ENCODE results near the gene PRPS2. TPM values are rescaled to one million over a fixed set of nuclear protein-coding genes. Genes with fewer than 3 reads are reported as not detected.
A peak's percentile ranks its signal among the peaks of the same experiment; 100 is the strongest.

PRPS2 gene
- total RNA-seq, 1 donor from 2014 or later: 11.8 TPM

DNA sequence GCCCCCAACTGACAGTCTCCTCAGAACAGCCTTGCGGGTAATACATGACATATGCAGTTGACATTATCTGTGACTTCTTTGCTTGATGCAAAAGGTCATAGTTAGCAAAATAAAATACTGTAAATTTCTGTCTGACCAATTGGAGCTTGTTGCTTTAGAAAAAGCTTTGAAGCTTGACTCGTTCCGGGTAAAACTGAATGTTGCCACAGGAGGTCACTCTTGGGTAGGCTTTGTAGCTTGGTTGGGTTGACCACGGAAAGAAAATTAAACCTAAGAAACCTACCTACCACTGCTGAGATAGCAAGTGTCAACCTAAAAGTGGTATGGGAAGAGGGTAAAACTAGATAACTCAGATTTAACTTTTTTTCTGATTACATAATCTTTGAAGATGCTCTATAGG is 23.2 kb downstream of the PRPS2 start:
- Histone ChIP-seq H3K9ac (ENCODE audit: low read length) (no peak overlapping the region), H4K20me1 (ENCODE audit: insufficient read depth, low read length) (no peaks in the 10 kb centered on the region), H2AFZ (ENCODE audit: low read depth, low read length) (no peak overlapping the region), H3K27ac (ENCODE audit: low read depth, low read length) (no peak overlapping the region), H3K9me3 (ENCODE audit: insufficient read depth, low read depth, low read length) (no peaks in the 10 kb centered on the region), H3K4me2 (ENCODE audit: low read length) (no peak overlapping the region), H3K4me1 (ENCODE audit: insufficient read depth, low read length) (no peaks in the 10 kb centered on the region), H3K36me3 (ENCODE audit: insufficient read depth, low read length) (peaks cover 3% of the 10 kb centered on the region), H3K27me3 (ENCODE audit: insufficient read depth, low read length) (no peaks in the 10 kb centered on the region), H3K79me2 (ENCODE audit: insufficient read depth, low read length) (no peaks in the 10 kb centered on the region), H3K4me3 (ENCODE audit: insufficient read depth, low read depth, low read length) (no peak overlapping the region)
- no peak for TF ChIP-seq EZH2 (IDR thresholded peaks at IDR 0.05; ENCODE audit: insufficient read depth, low read length)
- TF ChIP-seq, protein P1, sequence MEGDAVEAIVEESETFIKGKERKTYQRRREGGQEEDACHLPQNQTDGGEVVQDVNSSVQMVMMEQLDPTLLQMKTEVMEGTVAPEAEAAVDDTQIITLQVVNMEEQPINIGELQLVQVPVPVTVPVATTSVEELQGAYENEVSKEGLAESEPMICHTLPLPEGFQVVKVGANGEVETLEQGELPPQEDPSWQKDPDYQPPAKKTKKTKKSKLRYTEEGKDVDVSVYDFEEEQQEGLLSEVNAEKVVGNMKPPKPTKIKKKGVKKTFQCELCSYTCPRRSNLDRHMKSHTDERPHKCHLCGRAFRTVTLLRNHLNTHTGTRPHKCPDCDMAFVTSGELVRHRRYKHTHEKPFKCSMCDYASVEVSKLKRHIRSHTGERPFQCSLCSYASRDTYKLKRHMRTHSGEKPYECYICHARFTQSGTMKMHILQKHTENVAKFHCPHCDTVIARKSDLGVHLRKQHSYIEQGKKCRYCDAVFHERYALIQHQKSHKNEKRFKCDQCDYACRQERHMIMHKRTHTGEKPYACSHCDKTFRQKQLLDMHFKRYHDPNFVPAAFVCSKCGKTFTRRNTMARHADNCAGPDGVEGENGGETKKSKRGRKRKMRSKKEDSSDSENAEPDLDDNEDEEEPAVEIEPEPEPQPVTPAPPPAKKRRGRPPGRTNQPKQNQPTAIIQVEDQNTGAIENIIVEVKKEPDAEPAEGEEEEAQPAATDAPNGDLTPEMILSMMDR (IDR thresholded peaks at IDR 0.05; ENCODE audit: insufficient read depth, low read depth, low read length): peak; percentile 50
- Mint-ChIP-seq H3K4me1 (ENCODE audit: low read depth, unreplicated experiment) (peaks cover 7% of the 10 kb centered on the region), H3K27me3 (ENCODE audit: low read depth, unreplicated experiment) (no peaks in the 10 kb centered on the region), H3K4me3 (ENCODE audit: unreplicated experiment) (no peak overlapping the region), H3K36me3 (ENCODE audit: low read depth, unreplicated experiment) (no peaks in the 10 kb centered on the region), H3K9me3 (ENCODE audit: unreplicated experiment) (no peaks in the 10 kb centered on the region), H3K27ac (ENCODE audit: unreplicated experiment) (peak overlapping the region; percentile 18)
- DNase-seq (ENCODE audit: low read depth) (no peak), FAIRE-seq (peak; percentile 100)

DNA sequence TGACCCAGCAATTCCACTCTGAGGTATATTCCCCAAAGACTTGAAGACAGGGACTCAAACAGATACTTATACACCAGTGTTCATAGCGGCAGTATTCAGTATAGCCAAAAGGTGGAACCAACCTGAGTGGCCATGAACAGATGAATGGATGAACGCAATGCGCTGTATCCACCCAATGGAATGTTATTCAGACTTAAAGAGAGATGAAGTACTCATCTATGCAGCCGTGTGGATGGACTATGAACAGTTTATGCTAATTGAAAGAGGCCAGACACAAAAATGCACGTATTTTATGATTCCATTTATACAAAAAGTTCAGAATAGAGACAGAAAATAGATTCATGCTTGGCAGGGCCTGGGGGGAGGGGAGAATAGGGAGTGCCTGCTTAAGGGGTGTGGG is 26.3 kb downstream of the PRPS2 start:
- no peaks in the 10 kb centered on the region for H3K27me3 Mint-ChIP-seq (ENCODE audit: low read depth, unreplicated experiment)
- Histone ChIP-seq H2AFZ (ENCODE audit: low read depth, low read length) (no peak overlapping the region), H3K36me3 (ENCODE audit: insufficient read depth, low read length) (no peaks in the 10 kb centered on the region), H3K27ac (ENCODE audit: low read depth, low read length) (no peak overlapping the region), H3K27me3 (ENCODE audit: insufficient read depth, low read length) (no peaks in the 10 kb centered on the region), H3K9ac (ENCODE audit: low read length) (no peak overlapping the region), H3K4me3 (ENCODE audit: insufficient read depth, low read depth, low read length) (no peak overlapping the region), H3K79me2 (ENCODE audit: insufficient read depth, low read length) (no peaks in the 10 kb centered on the region), H3K4me2 (ENCODE audit: low read length) (no peak overlapping the region), H3K4me1 (ENCODE audit: insufficient read depth, low read length) (no peaks in the 10 kb centered on the region), H3K9me3 (ENCODE audit: insufficient read depth, low read depth, low read length) (no peaks in the 10 kb centered on the region), H4K20me1 (ENCODE audit: insufficient read depth, low read length) (no peaks in the 10 kb centered on the region)
- H3K9me3 Mint-ChIP-seq (ENCODE audit: unreplicated experiment): no peaks in the 10 kb centered on the region
- H3K4me3 Mint-ChIP-seq (ENCODE audit: unreplicated experiment): no peak overlapping the region
- TF ChIP-seq EZH2 (IDR thresholded peaks at IDR 0.05; ENCODE audit: insufficient read depth, low read length): no peak
- TF ChIP-seq, protein P1 (IDR thresholded peaks at IDR 0.05; ENCODE audit: insufficient read depth, low read depth, low read length): no peak
- no peak overlapping the region for H3K27ac Mint-ChIP-seq (ENCODE audit: unreplicated experiment)
- H3K4me1 Mint-ChIP-seq (ENCODE audit: low read depth, unreplicated experiment): no peaks in the 10 kb centered on the region
- H3K36me3 Mint-ChIP-seq (ENCODE audit: low read depth, unreplicated experiment): peaks cover 4% of the 10 kb centered on the region
- FAIRE-seq (peak; percentile 85), DNase-seq (ENCODE audit: low read depth) (no peak)

DNA sequence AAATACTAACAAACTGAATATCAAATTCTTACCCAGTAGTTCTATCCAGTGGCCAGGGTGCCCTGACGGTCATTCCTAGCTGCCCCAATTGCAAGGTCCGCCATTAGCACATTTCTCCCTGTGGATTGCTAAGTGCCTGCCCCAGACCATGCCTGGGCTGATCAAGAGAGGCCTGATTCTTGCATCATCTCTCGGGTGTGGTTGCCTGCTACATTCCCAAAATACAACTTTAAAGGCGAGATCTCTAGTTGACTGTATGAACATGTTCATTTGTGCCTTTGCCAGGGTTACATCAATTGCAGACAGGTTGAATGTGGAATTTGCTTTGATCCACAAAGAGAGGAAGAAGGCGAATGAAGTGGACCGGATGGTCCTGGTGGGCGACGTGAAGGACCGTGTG is 28.0 kb downstream of the PRPS2 start:
- no peak overlapping the region for H3K4me3 Mint-ChIP-seq (ENCODE audit: unreplicated experiment)
- Histone ChIP-seq H3K27ac (ENCODE audit: low read depth, low read length) (no peak overlapping the region), H3K4me2 (ENCODE audit: low read length) (no peak overlapping the region), H3K4me1 (ENCODE audit: insufficient read depth, low read length) (no peaks in the 10 kb centered on the region), H3K36me3 (ENCODE audit: insufficient read depth, low read length) (no peaks in the 10 kb centered on the region), H2AFZ (ENCODE audit: low read depth, low read length) (no peak overlapping the region), H3K9me3 (ENCODE audit: insufficient read depth, low read depth, low read length) (no peaks in the 10 kb centered on the region), H3K27me3 (ENCODE audit: insufficient read depth, low read length) (no peaks in the 10 kb centered on the region), H3K9ac (ENCODE audit: low read length) (no peak overlapping the region), H3K4me3 (ENCODE audit: insufficient read depth, low read depth, low read length) (no peak overlapping the region), H4K20me1 (ENCODE audit: insufficient read depth, low read length) (no peaks in the 10 kb centered on the region), H3K79me2 (ENCODE audit: insufficient read depth, low read length) (no peaks in the 10 kb centered on the region)
- no peaks in the 10 kb centered on the region for H3K4me1 Mint-ChIP-seq (ENCODE audit: low read depth, unreplicated experiment)
- H3K27ac Mint-ChIP-seq (ENCODE audit: unreplicated experiment): no peak overlapping the region
- no peaks in the 10 kb centered on the region for H3K9me3 Mint-ChIP-seq (ENCODE audit: unreplicated experiment)
- H3K36me3 Mint-ChIP-seq (ENCODE audit: low read depth, unreplicated experiment): peaks cover 4% of the 10 kb centered on the region
- no peak for TF ChIP-seq EZH2 (IDR thresholded peaks at IDR 0.05; ENCODE audit: insufficient read depth, low read length)
- TF ChIP-seq, protein P1 (IDR thresholded peaks at IDR 0.05; ENCODE audit: insufficient read depth, low read depth, low read length): no peak
- H3K27me3 Mint-ChIP-seq (ENCODE audit: low read depth, unreplicated experiment): no peaks in the 10 kb centered on the region
- no peak for DNase-seq (ENCODE audit: low read depth)
- no peak for FAIRE-seq
